Right renal cortex interstitium (tissue), 3 donors: Measurements from ENCODE around the gene ZNF385A. TPM values are rescaled to one million over a fixed set of nuclear protein-coding genes. Genes with fewer than 3 reads are reported as not detected.
A peak's percentile ranks its signal among the peaks of the same experiment; 100 is the strongest.
"Not testable (repeated sequence)": the region's sequence is repeated elsewhere in the genome, so short reads cannot be mapped to it uniquely, and the experiment has no call there.

Source experiments
- DNase-seq, 3 donors: peaks; one replicate each; pipeline ENCODE4 v3.0.0-alpha.2; 2013; ENCODE audit warnings: low read depth in 3 of 3, low spot score in 2 of 3
- polyA plus RNA-seq, 3 donors: library from polyadenylated mRNA; unstranded; fragments of 120-200 nt; gene quantifications; one replicate each; pipeline ENCODE4 v1.2.1, GENCODE V29; 2013; ENCODE audit not compliant: insufficient read length in 3 of 3

ZNF385A gene
- polyA plus RNA-seq, 3 donors: 8.1 to 10.1 (median 8.6) TPM

- no peak for DNase-seq
Measured at GRCh38 chr12:54358191-54358944, 26.2 kb downstream of the ZNF385A start.

- no peak for DNase-seq
Measured at GRCh38 chr12:54357506-54358190, 26.9 kb downstream of the ZNF385A start.

- DNase-seq: no peak
Measured at GRCh38 chr12:54356951-54357356, 27.6 kb downstream of the ZNF385A start.

GRCh38 chr12:54356228-54356627 lies 28.3 kb downstream of the ZNF385A start:
- no peak for DNase-seq

GRCh38 chr12:54355104-54355815 lies 29.3 kb downstream of the ZNF385A start:
- DNase-seq: no peak

GRCh38 chr12:54354271-54354670 lies 30.3 kb downstream of the ZNF385A start:
- not testable (repeated sequence) for DNase-seq

GRCh38 chr12:54352891-54353874 lies 31.4 kb downstream of the ZNF385A start:
- no peak for DNase-seq

- DNase-seq: peak in 1 of 3 donors; percentile 80
Measured at GRCh38 chr12:54352022-54352531, 32.5 kb downstream of the ZNF385A start.

- DNase-seq: no peak
Measured at GRCh38 chr12:54351341-54351740, 33.2 kb downstream of the ZNF385A start.

GRCh38 chr12:54350743-54351142 lies 33.8 kb downstream of the ZNF385A start:
- no peak for DNase-seq

- no peak for DNase-seq
Measured at GRCh38 chr12:54349679-54350078, 34.9 kb downstream of the ZNF385A start.

- DNase-seq: no peak
Measured at GRCh38 chr12:54349036-54349435, 35.5 kb downstream of the ZNF385A start.

GRCh38 chr12:54341378-54342300 lies 42.9 kb downstream of the ZNF385A start:
- no peak for DNase-seq

GRCh38 chr12:54340846-54341245 lies 43.7 kb downstream of the ZNF385A start:
- no peak for DNase-seq

GRCh38 chr12:54338698-54339296 lies 45.7 kb downstream of the ZNF385A start:
- no peak for DNase-seq

- DNase-seq: no peak
Measured at GRCh38 chr12:54337854-54338650, 46.5 kb downstream of the ZNF385A start.

GRCh38 chr12:54337280-54337842 lies 47.2 kb downstream of the ZNF385A start:
- DNase-seq: no peak
